WTC11 (cell line): ENCODE measurements around the gene INTS15. TPM values are rescaled to one million over a fixed set of nuclear protein-coding genes. Genes with fewer than 3 reads are reported as not detected.
A peak's percentile ranks its signal among the peaks of the same experiment; 100 is the strongest.

Source experiments
- ATAC-seq: fragments of 200-7000 bp; cut with Tn5 transposase; 2 replicates; pipeline ENCODE4 v1.10.0; 2021; ENCODE audit warnings: mild to moderate bottlenecking, moderate library complexity
- CTCF ChIA-PET: fragments of 300-600 bp; sonication (Branson Sonifier 250); formaldehyde crosslinking; loops from one replicate; lab custom pipeline; 2021; ENCODE audit warnings: antibody characterized with exemption; lab: Charles Lee
- POLR2A ChIA-PET: fragments of 350-600 bp; sonication (Branson Sonifier 250); formaldehyde crosslinking; loops from one replicate; lab custom pipeline; 2021; ENCODE audit warnings: antibody characterized with exemption; lab: Charles Lee
- DNase-seq: peaks from one replicate; pipeline ENCODE4 v3.0.0; 2021; ENCODE audit warnings: low spot score
- H3K27ac Mint-ChIP-seq: 2 replicates; pipeline ENCODE4 v1.8.0; 2021; ENCODE audit warnings: mixed read lengths
- H3K27me3 Mint-ChIP-seq: 2 replicates; pipeline ENCODE4 v1.8.0; 2021; ENCODE audit warnings: low read depth, mild to moderate bottlenecking, moderate library complexity, mixed read lengths
- H3K36me3 Mint-ChIP-seq: 2 replicates; pipeline ENCODE4 v1.8.0; 2021; ENCODE audit warnings: mixed read lengths
- H3K4me1 Mint-ChIP-seq: 2 replicates; pipeline ENCODE4 v1.8.0; 2022; ENCODE audit warnings: mixed read lengths
- H3K4me3 Mint-ChIP-seq: 2 replicates; pipeline ENCODE4 v1.8.0; 2021; ENCODE audit warnings: mild to moderate bottlenecking, moderate library complexity, mixed read lengths
- H3K9me3 Mint-ChIP-seq: 2 replicates; pipeline ENCODE4 v1.8.0; 2021; ENCODE audit warnings: mixed read lengths
- ARID4B ChIP-seq: sonication (generic); formaldehyde crosslinking; IDR thresholded peaks from 2 replicates; pipeline ENCODE4 v1.8.0; 2023; ENCODE audit warnings: missing genetic modification reagents, mild to moderate bottlenecking, borderline replicate concordance
- ATF6 ChIP-seq: sonication (generic); formaldehyde crosslinking; IDR thresholded peaks from 2 replicates; pipeline ENCODE4 v1.8.1; 2023; ENCODE audit warnings: mild to moderate bottlenecking, missing genetic modification reagents
- FOXJ3 ChIP-seq: sonication (generic); formaldehyde crosslinking; IDR thresholded peaks from 2 replicates; pipeline ENCODE4 v1.9.0; 2021; ENCODE audit warnings: missing genetic modification reagents, mild to moderate bottlenecking, borderline replicate concordance
- NFE2L1 ChIP-seq: sonication (generic); formaldehyde crosslinking; IDR thresholded peaks from 2 replicates; pipeline ENCODE4 v1.8.1; 2023; ENCODE audit warnings: missing genetic modification reagents
- NFYB ChIP-seq: sonication (generic); formaldehyde crosslinking; conservative IDR thresholded peaks from 2 replicates; pipeline ENCODE4 v1.8.0; 2022; ENCODE audit warnings: low read depth, missing genetic modification reagents
- SMAD4 ChIP-seq: sonication (generic); formaldehyde crosslinking; IDR thresholded peaks from 2 replicates; pipeline ENCODE4 v1.8.0; 2022; ENCODE audit warnings: mild to moderate bottlenecking, missing genetic modification reagents
- SP1 ChIP-seq: sonication (generic); formaldehyde crosslinking; conservative IDR thresholded peaks from 2 replicates; pipeline ENCODE4 v1.8.1; 2022; ENCODE audit warnings: missing genetic modification reagents
- TEAD1 ChIP-seq: sonication (generic); formaldehyde crosslinking; IDR thresholded peaks from 2 replicates; pipeline ENCODE4 v1.8.0; 2022; ENCODE audit warnings: mild to moderate bottlenecking, missing genetic modification reagents
- ZBTB43 ChIP-seq: sonication (generic); formaldehyde crosslinking; IDR thresholded peaks from 2 replicates; pipeline ENCODE4 v1.8.1; 2023; ENCODE audit warnings: mild to moderate bottlenecking, missing genetic modification reagents
- ZMAT4 ChIP-seq: fragments of 250-450 bp; sonication (Bioruptor Pico); IDR thresholded peaks from 2 replicates; pipeline ENCODE4 v1.9.0; 2021; ENCODE audit warnings: mild to moderate bottlenecking
- ZNF138 ChIP-seq: sonication (generic); formaldehyde crosslinking; conservative IDR thresholded peaks from 2 replicates; pipeline ENCODE4 v1.8.1; 2022; ENCODE audit warnings: mild to moderate bottlenecking, moderate library complexity, missing genetic modification reagents
- ZNF396 ChIP-seq: fragments of 250-450 bp; sonication (Bioruptor Pico); IDR thresholded peaks from 2 replicates; pipeline ENCODE4 v1.8.0; 2021; ENCODE audit warnings: mild to moderate bottlenecking, moderate library complexity, borderline replicate concordance
- ZNF423 ChIP-seq: fragments of 250-450 bp; sonication (Bioruptor Pico); IDR thresholded peaks from 2 replicates; pipeline ENCODE4 v2.1.2; 2022; ENCODE audit warnings: mild to moderate bottlenecking, moderate library complexity
- ZNF532 ChIP-seq: fragments of 250-450 bp; sonication (Bioruptor Pico); IDR thresholded peaks from 2 replicates; pipeline ENCODE4 v1.9.0; 2021; ENCODE audit warnings: mild to moderate bottlenecking, borderline replicate concordance
- ZSCAN18 ChIP-seq: fragments of 250-450 bp; sonication (Bioruptor Pico); IDR thresholded peaks from 2 replicates; pipeline ENCODE4 v2.1.2; 2022; ENCODE audit warnings: mild to moderate bottlenecking, moderate library complexity
- total RNA-seq: library from RNA; stranded (reverse); gene quantifications from 3 replicates; pipeline ENCODE4 v1.2.3, GENCODE V29; 2021

The INTS15 gene
- total RNA-seq, 1 experiment from 2014 or later: 28.2 TPM

GRCh38 chr7:6650521-6651011 is 60.7 kb downstream of the INTS15 start (continued):
- TF ChIP-seq NFYB (no peak), ZNF138 (no peak)

- no peaks in the 10 kb centered on the region for H3K4me1 Mint-ChIP-seq
Measured at GRCh38 chr7:6651851-6652445, 62.1 kb downstream of the INTS15 start.

GRCh38 chr7:6652446-6653011 is 62.7 kb downstream of the INTS15 start:
- peaks cover 8% of the 10 kb centered on the region for H3K36me3 Mint-ChIP-seq
- no peak overlapping the region for H3K27ac Mint-ChIP-seq
- ChIA-PET POLR2A (no interaction called here), CTCF (no interaction called here)
- no peaks in the 10 kb centered on the region for H3K27me3 Mint-ChIP-seq
- peak; percentile 8 for DNase-seq
- H3K4me1 Mint-ChIP-seq: no peaks in the 10 kb centered on the region
- H3K9me3 Mint-ChIP-seq: no peaks in the 10 kb centered on the region
- ATAC-seq: no peak
- H3K4me3 Mint-ChIP-seq: no peak overlapping the region
- TF ChIP-seq SMAD4 (CRISPR knock-in tag) (no peak), TEAD1 (CRISPR knock-in tag) (no peak), ZMAT4 (CRISPR knock-in tag) (no peak), FOXJ3 (CRISPR knock-in tag) (no peak), ZBTB43 (no peak), ZSCAN18 (CRISPR knock-in tag) (no peak), ARID4B (CRISPR knock-in tag) (no peak), ZNF396 (no peak), ZNF532 (CRISPR knock-in tag) (no peak), ZNF423 (CRISPR knock-in tag) (no peak), NFE2L1 (CRISPR knock-in tag) (no peak), SP1 (CRISPR knock-in tag) (no peak)

More at GRCh38 chr7:6651851-6652445, 62.1 kb downstream of the INTS15 start:
- H3K36me3 Mint-ChIP-seq: peaks cover 8% of the 10 kb centered on the region
- H3K27me3 Mint-ChIP-seq: no peaks in the 10 kb centered on the region
- ATAC-seq: no peak
- no peak for TF ChIP-seq ATF6 (CRISPR knock-in tag)
- H3K9me3 Mint-ChIP-seq: no peaks in the 10 kb centered on the region
- H3K27ac Mint-ChIP-seq: no peak overlapping the region
- ChIA-PET POLR2A (no interaction called here), CTCF (no interaction called here)
- DNase-seq: peak; percentile 9
- no peak overlapping the region for H3K4me3 Mint-ChIP-seq
